MM.1S (cell line): ENCODE data around the gene MRPS7.

Source experiments
- DNase-seq: peaks from one replicate; pipeline ENCODE4 v3.0.0-alpha.2; 2015
- H2AFZ ChIP-seq: fragments of 300-600 bp; sonication (generic); 2 replicates; pipeline ENCODE4 v1.6.0; 2016; ENCODE audit warnings: antibody characterized with exemption, low read length
- H3F3A ChIP-seq: fragments of 300-600 bp; sonication (generic); 2 replicates; pipeline ENCODE4 v1.6.1; 2016; ENCODE audit warnings: mild to moderate bottlenecking, antibody characterized with exemption, low read length, moderate library complexity, mixed read lengths; ENCODE audit not compliant: insufficient read depth
- H3K27ac ChIP-seq: fragments of 300-600 bp; sonication (generic); 2 replicates; pipeline ENCODE4 v1.5.1; 2016; ENCODE audit warnings: mild to moderate bottlenecking, low read length
- H3K27me3 ChIP-seq: fragments of 300-600 bp; sonication (generic); replicated peaks from 2 replicates; pipeline ENCODE4 v1.6.0; 2016; ENCODE audit warnings: low read length; ENCODE audit not compliant: insufficient read depth
- H3K36me3 ChIP-seq: fragments of 300-600 bp; sonication (generic); replicated peaks from 2 replicates; pipeline ENCODE4 v1.6.1; 2016; ENCODE audit warnings: mild to moderate bottlenecking, low read length, mixed read lengths; ENCODE audit not compliant: insufficient read depth
- H3K4me1 ChIP-seq: fragments of 300-600 bp; sonication (generic); 2 replicates; pipeline ENCODE4 v1.6.1; 2016; ENCODE audit warnings: low read length, mixed read lengths
- H3K4me2 ChIP-seq: fragments of 300-600 bp; sonication (generic); 2 replicates; pipeline ENCODE4 v1.6.0; 2016; ENCODE audit warnings: low read depth, low read length
- H3K4me3 ChIP-seq: fragments of 300-600 bp; sonication (generic); 2 replicates; pipeline ENCODE4 v1.5.1; 2016; ENCODE audit warnings: low read length, mixed read lengths
- H3K79me2 ChIP-seq: fragments of 300-600 bp; sonication (generic); 2 replicates; pipeline ENCODE4 v1.6.1; 2016; ENCODE audit warnings: mixed run types, low read length, mixed read lengths
- H3K9ac ChIP-seq: fragments of 300-600 bp; sonication (generic); 2 replicates; pipeline ENCODE4 v1.6.1; 2016; ENCODE audit warnings: low read length, mixed read lengths
- H3K9me2 ChIP-seq: fragments of 300-600 bp; sonication (generic); replicated peaks from 2 replicates; pipeline ENCODE4 v1.6.1; 2016; ENCODE audit warnings: mild to moderate bottlenecking, low read length, mixed read lengths; ENCODE audit not compliant: insufficient read depth
- H3K9me3 ChIP-seq: fragments of 300-600 bp; sonication (generic); replicated peaks from 2 replicates; pipeline ENCODE4 v1.6.1; 2016; ENCODE audit warnings: mild to moderate bottlenecking, low read length, mixed read lengths; ENCODE audit not compliant: insufficient read depth
- H4K20me1 ChIP-seq: fragments of 300-600 bp; sonication (generic); 2 replicates; pipeline ENCODE4 v1.6.1; 2016; ENCODE audit warnings: mild to moderate bottlenecking, low read length, moderate library complexity, mixed read lengths; ENCODE audit not compliant: insufficient read depth
- CTCF ChIP-seq: fragments of 300-600 bp; sonication (generic); IDR thresholded peaks from 2 replicates; pipeline ENCODE4 v1.5.1; 2016; ENCODE audit warnings: antibody characterized with exemption, low read length, mixed read lengths
- EZH2 ChIP-seq: fragments of 300-600 bp; sonication (generic); optimal IDR thresholded peaks from 2 replicates; pipeline ENCODE3; 2017; ENCODE audit warnings: low read depth, mild to moderate bottlenecking, antibody characterized with exemption, low read length, mixed read lengths
- EZH2phosphoT487 ChIP-seq: fragments of 300-600 bp; sonication (generic); IDR thresholded peaks from 2 replicates; pipeline ENCODE4 v1.6.1; 2018; ENCODE audit warnings: antibody characterized with exemption, low read length

The MRPS7 gene

GRCh38 chr17:75285123-75285522, 23.4 kb downstream of the MRPS7 start:
- Histone ChIP-seq H3K4me2 (no peak overlapping the region), H3K9me3 (no peaks in the 10 kb centered on the region), H3F3A (peaks cover 12% of the 10 kb centered on the region; the same call in 1 of the 2 replicates), H4K20me1 (no peaks in the 10 kb centered on the region), H3K9me2 (no peaks in the 10 kb centered on the region), H3K4me1 (0 out of 2 replicates have a peak, but pooled peaks cover 5% of the 10 kb centered on the region), H3K36me3 (peaks cover 11% of the 10 kb centered on the region; the same call in 1 of the 2 replicates), H3K9ac (no peak overlapping the region), H2AFZ (no peak overlapping the region), H3K27me3 (no peaks in the 10 kb centered on the region), H3K27ac (no peak overlapping the region), H3K4me3 (no peak overlapping the region), H3K79me2 (peaks cover 48% of the 10 kb centered on the region)
- no peak for TF ChIP-seq CTCF
- TF ChIP-seq EZH2phosphoT487 = no peak
- TF ChIP-seq EZH2 = no peak
- DNase-seq = no peak

GRCh38 chr17:75287221-75287620, 25.5 kb downstream of the MRPS7 start:
- Histone ChIP-seq H3K9ac (no peak overlapping the region), H3K4me1 (0 out of 2 replicates have a peak, but pooled peaks cover 5% of the 10 kb centered on the region), H3K27me3 (no peaks in the 10 kb centered on the region), H3F3A (peaks cover 16% of the 10 kb centered on the region), H3K9me3 (no peaks in the 10 kb centered on the region), H3K4me2 (peak overlapping the region; percentile 84; the same call in 1 of the 2 replicates), H4K20me1 (no peaks in the 10 kb centered on the region), H2AFZ (no peak overlapping the region), H3K36me3 (peaks cover 11% of the 10 kb centered on the region; the same call in 1 of the 2 replicates), H3K79me2 (peaks cover 48% of the 10 kb centered on the region), H3K4me3 (no peak overlapping the region), H3K27ac (no peak overlapping the region), H3K9me2 (no peaks in the 10 kb centered on the region)
- TF ChIP-seq EZH2 (no peak), EZH2phosphoT487 (no peak)
- DNase-seq = no peak

GRCh38 chr17:75288359-75288758, 26.7 kb downstream of the MRPS7 start:
- Histone ChIP-seq H3K4me2 (peak overlapping the region; percentile 84), H4K20me1 (no peaks in the 10 kb centered on the region), H3K9ac (peak overlapping the region; percentile 82; the same call in 1 of the 2 replicates), H3K79me2 (peaks cover 47% of the 10 kb centered on the region), H3K27me3 (no peaks in the 10 kb centered on the region), H2AFZ (no peak overlapping the region), H3K4me3 (peak overlapping the region; percentile 87), H3K9me2 (no peaks in the 10 kb centered on the region), H3K4me1 (0 out of 2 replicates have a peak, but pooled peaks cover 5% of the 10 kb centered on the region), H3K36me3 (peaks cover 11% of the 10 kb centered on the region; the same call in 1 of the 2 replicates), H3K9me3 (no peaks in the 10 kb centered on the region), H3F3A (peaks cover 16% of the 10 kb centered on the region), H3K27ac (peak overlapping the region; percentile 79; the same call in 1 of the 2 replicates)
- TF ChIP-seq EZH2phosphoT487 (no peak), CTCF (no peak), EZH2 (no peak)
- no peak for DNase-seq

GRCh38 chr17:75288770-75289114, 27.1 kb downstream of the MRPS7 start:
- Histone ChIP-seq H3K27ac (peak overlapping the region; percentile 79), H3F3A (peaks cover 16% of the 10 kb centered on the region), H3K4me1 (0 out of 2 replicates have a peak, but pooled peaks cover 5% of the 10 kb centered on the region), H3K4me3 (peak overlapping the region; percentile 87), H3K9ac (peak overlapping the region; percentile 82), H3K9me3 (no peaks in the 10 kb centered on the region), H3K79me2 (peaks cover 44% of the 10 kb centered on the region), H3K36me3 (peaks cover 11% of the 10 kb centered on the region; the same call in 1 of the 2 replicates), H2AFZ (peak overlapping the region; percentile 82), H3K4me2 (peak overlapping the region; percentile 84), H3K27me3 (no peaks in the 10 kb centered on the region), H3K9me2 (no peaks in the 10 kb centered on the region), H4K20me1 (no peaks in the 10 kb centered on the region)
- peak; percentile 84 for DNase-seq
- no peak for TF ChIP-seq CTCF
- TF ChIP-seq EZH2phosphoT487 = no peak
- no peak for TF ChIP-seq EZH2
